Fibroblast of lung (primary cell): Measurements from ENCODE around the gene PCLO. TPM values are rescaled to one million over a fixed set of nuclear protein-coding genes. Genes with fewer than 3 reads are reported as not detected.

ENCODE experiments used
- DNase-seq, 2 donors: peaks; one replicate each; pipeline versions ENCODE4 v3.0.0 to v3.0.0-alpha.2; 2010; ENCODE audit warnings: low read depth in 2 of 2
- H2AFZ ChIP-seq: 2 replicates; pipeline ENCODE4 v1.5.1; 2012; ENCODE audit warnings: low read length, control low read depth, inconsistent platforms
- H3K27ac ChIP-seq: 2 replicates; pipeline ENCODE4 v1.5.1; 2011; ENCODE audit warnings: low read length, control low read depth; ENCODE audit not compliant: insufficient read depth
- H3K27me3 ChIP-seq: 2 replicates; pipeline ENCODE4 v1.5.1; 2011; ENCODE audit warnings: mild to moderate bottlenecking, low read length; ENCODE audit not compliant: control insufficient read depth, insufficient read depth
- H3K36me3 ChIP-seq: 2 replicates; pipeline ENCODE4 v1.5.1; 2011; ENCODE audit warnings: low read length; ENCODE audit not compliant: control insufficient read depth, insufficient read depth
- H3K4me1 ChIP-seq: 2 replicates; pipeline ENCODE4 v1.5.1; 2011; ENCODE audit warnings: low read length; ENCODE audit not compliant: control insufficient read depth, insufficient read depth; ENCODE audit errors: extremely low read depth
- H3K4me2 ChIP-seq: 2 replicates; pipeline ENCODE4 v1.5.1; 2011; ENCODE audit warnings: low read length, control low read depth; ENCODE audit not compliant: insufficient read depth; ENCODE audit errors: extremely low read depth
- H3K4me3 ChIP-seq, 4 experiments: fragments of 200-600 bp in 1 of 4; sonication (generic) in 1 of 4; replicated peaks in 1 of 4; 2 replicates each; pipeline ENCODE4 v1.5.1; 2011 to 2016; ENCODE audit warnings: low read length in 4 of 4, low read depth in 3 of 4, mild to moderate bottlenecking in 3 of 4, control low read depth in 2 of 4, inconsistent platforms in 1 of 4, mixed read lengths in 1 of 4; ENCODE audit not compliant: insufficient read depth in 1 of 4; ENCODE audit errors: control extremely low read depth in 1 of 4
- H3K79me2 ChIP-seq: 2 replicates; pipeline ENCODE4 v1.5.1; 2012; ENCODE audit warnings: mild to moderate bottlenecking, low read length, inconsistent platforms; ENCODE audit not compliant: control insufficient read depth, insufficient read depth
- H3K9ac ChIP-seq: 2 replicates; pipeline ENCODE4 v1.5.1; 2011; ENCODE audit warnings: mild to moderate bottlenecking, low read length, control low read depth; ENCODE audit not compliant: insufficient read depth
- H3K9me3 ChIP-seq: 2 replicates; pipeline ENCODE4 v1.5.1; 2012; ENCODE audit warnings: low read depth, low read length; ENCODE audit not compliant: control insufficient read depth, insufficient read depth
- H4K20me1 ChIP-seq: 2 replicates; pipeline ENCODE4 v1.5.1; 2011; ENCODE audit warnings: low read length; ENCODE audit not compliant: control insufficient read depth, insufficient read depth; ENCODE audit errors: extremely low read depth
- CTCF ChIP-seq, 2 donors: IDR thresholded peaks in 1 of 2; conservative IDR thresholded peaks in 1 of 2; 1 replicate in 1 of 2; 2 replicates in 1 of 2; pipeline ENCODE4 v1.5.1; 2011 to 2012; ENCODE audit warnings: low read length in 2 of 2, control low read depth in 1 of 2, inconsistent platforms in 1 of 2, low read depth in 1 of 2, mild to moderate bottlenecking in 1 of 2
- EZH2 ChIP-seq: IDR thresholded peaks from 2 replicates; pipeline ENCODE4 v1.5.1; 2012; ENCODE audit warnings: low read length, control low read depth, mild to moderate bottlenecking; ENCODE audit errors: missing control alignments
- polyA plus RNA-seq, 2 donors: library from polyadenylated mRNA; depleted of rRNA in 1 of 2; stranded (reverse) in 1 of 2; unstranded in 1 of 2; fragments of >200 nt; gene quantifications; 2 replicates each; pipeline ENCODE4 v1.2.1, GENCODE V29; 2011 to 2012; ENCODE audit warnings: missing spikeins in 1 of 2
- total RNA-seq: library from RNA; depleted of rRNA; stranded (reverse); fragments of >200 nt; gene quantifications from 2 replicates; pipeline ENCODE4 v1.2.1, GENCODE V29; 2014

The PCLO gene
- total and polyA plus RNA-seq, 2 donors (not counting 1 experiment from before 2014, with no cell fraction given): 0.03 to 0.17 TPM

- DNase-seq: no peak
- H3K4me2 ChIP-seq: no peak overlapping the region
- TF ChIP-seq CTCF (conservative IDR thresholded peaks at IDR 0.05 in 1 of 2, IDR thresholded peaks at IDR 0.05 in 1 of 2; ENCODE audit: low read depth in 1 of 2, low read length in 2 of 2) (no peak), EZH2 (no peak)
- H3K36me3 ChIP-seq: no peaks in the 10 kb centered on the region
- no peaks in the 10 kb centered on the region for H3K79me2 ChIP-seq
- H3K4me1 ChIP-seq: no peaks in the 10 kb centered on the region
- no peak overlapping the region for H3K4me3 ChIP-seq
- no peaks in the 10 kb centered on the region for H4K20me1 ChIP-seq
- no peak overlapping the region for H2AFZ ChIP-seq
- no peak overlapping the region for H3K27ac ChIP-seq
- H3K9ac ChIP-seq: no peak overlapping the region
- no peaks in the 10 kb centered on the region for H3K27me3 ChIP-seq
- no peaks in the 10 kb centered on the region for H3K9me3 ChIP-seq
Measured at GRCh38 chr7:82741493-82741892, 421.2 kb downstream of the PCLO start.

GRCh38 chr7:82740246-82740848 lies 422.3 kb downstream of the PCLO start:
- H3K79me2 ChIP-seq: no peaks in the 10 kb centered on the region
- no peak overlapping the region for H2AFZ ChIP-seq
- no peak overlapping the region for H3K27ac ChIP-seq
- H3K4me1 ChIP-seq: no peaks in the 10 kb centered on the region
- H3K9me3 ChIP-seq: no peaks in the 10 kb centered on the region
- H3K36me3 ChIP-seq: no peaks in the 10 kb centered on the region
- H3K4me3 ChIP-seq: no peak overlapping the region
- DNase-seq: peak; percentile 55 to 72
- H4K20me1 ChIP-seq: no peaks in the 10 kb centered on the region
- H3K27me3 ChIP-seq: no peaks in the 10 kb centered on the region
- no peak overlapping the region for H3K9ac ChIP-seq
- TF ChIP-seq CTCF (conservative IDR thresholded peaks at IDR 0.05 in 1 of 2, IDR thresholded peaks at IDR 0.05 in 1 of 2; ENCODE audit: low read depth in 1 of 2, low read length in 2 of 2): peak; percentile 79 to 84
- TF ChIP-seq EZH2: no peak
- no peak overlapping the region for H3K4me2 ChIP-seq

- Histone ChIP-seq H3K79me2 (no peaks in the 10 kb centered on the region), H3K9me3 (no peaks in the 10 kb centered on the region), H3K36me3 (no peaks in the 10 kb centered on the region), H3K4me3 (no peak overlapping the region), H3K4me1 (no peaks in the 10 kb centered on the region), H3K27me3 (no peaks in the 10 kb centered on the region), H3K4me2 (no peak overlapping the region), H3K27ac (no peak overlapping the region), H3K9ac (no peak overlapping the region), H2AFZ (no peak overlapping the region), H4K20me1 (no peaks in the 10 kb centered on the region)
- no peak for DNase-seq
- TF ChIP-seq EZH2: no peak
- no peak for TF ChIP-seq CTCF (conservative IDR thresholded peaks at IDR 0.05 in 1 of 2, IDR thresholded peaks at IDR 0.05 in 1 of 2; ENCODE audit: low read depth in 1 of 2, low read length in 2 of 2)
Measured at GRCh38 chr7:82736633-82737032, 426.1 kb downstream of the PCLO start.
